Hepatocyte (in vitro differentiated cells): ENCODE data around the gene STXBP4.

Source experiments
- CTCF ChIP-seq: fragments of 200-600 bp; sonication (generic); IDR thresholded peaks from 2 replicates; pipeline ENCODE4 v1.5.1; 2016; ENCODE audit warnings: antibody characterized with exemption, mild to moderate bottlenecking; ENCODE audit not compliant: poor library complexity
- EZH2phosphoT487 ChIP-seq: fragments of 200-600 bp; sonication (generic); IDR thresholded peaks from one replicate; pipeline ENCODE4 v1.6.1; 2018; ENCODE audit warnings: antibody characterized with exemption, mild to moderate bottlenecking, low read depth, moderate library complexity; ENCODE audit not compliant: unreplicated experiment, severe bottlenecking

GRCh38 chr17:55067697-55068439 lies 99.3 kb downstream of the STXBP4 start:
- TF ChIP-seq CTCF = no peak
- TF ChIP-seq EZH2phosphoT487 = no peak
